NOMO-1 treated with DMSO at 0.1 percent for 48 hours (cell line): ENCODE measurements around the gene MEF2A.
"Not testable (repeated sequence)": the region's sequence is repeated elsewhere in the genome, so short reads cannot be mapped to it uniquely, and the experiment has no call there.

ENCODE experiments used
- DNase-seq: peaks from one replicate; lab custom pipeline; 2025; ENCODE audit not compliant: unreplicated experiment; lab: John Stamatoyannopoulos, UW

The MEF2A gene

DNA sequence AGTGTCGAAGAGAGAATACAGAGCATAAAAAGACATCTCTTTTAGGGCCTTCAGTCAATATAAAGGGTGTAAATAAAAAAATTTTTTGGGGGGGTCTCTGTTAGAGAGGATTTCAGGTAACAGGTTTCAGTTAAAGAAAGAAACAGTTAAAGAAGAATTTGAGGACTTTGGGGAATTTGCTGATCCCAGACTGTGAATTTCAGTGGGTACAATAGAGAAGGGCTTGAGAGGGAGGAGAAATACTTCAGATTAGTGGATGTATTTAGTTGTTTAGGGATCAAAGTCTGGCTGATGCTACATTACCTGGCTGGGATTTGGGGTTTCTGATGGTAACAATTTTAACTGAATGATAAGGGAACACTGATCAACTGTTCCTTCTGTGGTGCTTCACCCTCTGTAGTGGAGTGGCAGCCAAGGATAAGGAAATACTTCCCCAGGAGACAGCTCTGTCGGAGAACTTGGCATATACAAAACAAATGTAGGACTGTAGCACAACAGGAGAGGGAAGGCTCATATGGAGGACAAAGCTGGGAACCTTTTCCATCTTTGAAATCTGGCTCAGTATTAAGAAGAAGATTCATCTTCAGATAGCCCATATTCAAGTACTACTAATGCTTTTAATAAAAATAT, 79.2 kb downstream of the MEF2A start:
- no peak for DNase-seq

DNA sequence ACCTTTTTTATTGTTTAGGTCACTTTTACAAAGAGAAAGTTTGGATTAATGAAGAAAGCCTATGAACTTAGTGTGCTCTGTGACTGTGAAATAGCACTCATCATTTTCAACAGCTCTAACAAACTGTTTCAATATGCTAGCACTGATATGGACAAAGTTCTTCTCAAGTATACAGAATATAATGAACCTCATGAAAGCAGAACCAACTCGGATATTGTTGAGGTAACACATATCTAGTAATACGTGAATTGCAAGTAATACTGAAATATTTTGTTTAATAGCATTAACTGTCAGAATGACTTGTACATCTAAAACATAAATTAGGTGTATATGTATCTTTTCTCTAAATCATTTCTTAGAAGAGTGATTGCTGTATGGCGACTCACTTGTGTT, 79.8 kb downstream of the MEF2A start:
- no peak for DNase-seq

DNA sequence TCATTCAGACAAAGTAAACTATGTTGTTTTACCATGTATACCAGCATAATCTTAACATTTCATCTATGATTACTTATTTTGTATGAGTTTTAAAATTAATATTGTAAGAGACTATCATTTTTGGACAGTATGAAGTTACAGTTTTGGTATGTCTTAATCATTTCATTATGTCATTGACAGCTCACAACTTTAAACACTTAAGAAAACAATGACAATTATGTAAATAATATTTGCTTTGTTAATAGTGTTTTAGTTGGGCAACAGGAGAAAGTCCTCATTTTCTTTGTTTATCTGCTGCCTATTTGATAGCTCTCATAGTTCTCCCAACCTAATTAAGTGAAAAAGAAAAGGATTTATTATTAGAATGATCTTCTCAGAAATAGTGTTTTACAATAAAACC, 80.2 kb downstream of the MEF2A start:
- no peak for DNase-seq

DNA sequence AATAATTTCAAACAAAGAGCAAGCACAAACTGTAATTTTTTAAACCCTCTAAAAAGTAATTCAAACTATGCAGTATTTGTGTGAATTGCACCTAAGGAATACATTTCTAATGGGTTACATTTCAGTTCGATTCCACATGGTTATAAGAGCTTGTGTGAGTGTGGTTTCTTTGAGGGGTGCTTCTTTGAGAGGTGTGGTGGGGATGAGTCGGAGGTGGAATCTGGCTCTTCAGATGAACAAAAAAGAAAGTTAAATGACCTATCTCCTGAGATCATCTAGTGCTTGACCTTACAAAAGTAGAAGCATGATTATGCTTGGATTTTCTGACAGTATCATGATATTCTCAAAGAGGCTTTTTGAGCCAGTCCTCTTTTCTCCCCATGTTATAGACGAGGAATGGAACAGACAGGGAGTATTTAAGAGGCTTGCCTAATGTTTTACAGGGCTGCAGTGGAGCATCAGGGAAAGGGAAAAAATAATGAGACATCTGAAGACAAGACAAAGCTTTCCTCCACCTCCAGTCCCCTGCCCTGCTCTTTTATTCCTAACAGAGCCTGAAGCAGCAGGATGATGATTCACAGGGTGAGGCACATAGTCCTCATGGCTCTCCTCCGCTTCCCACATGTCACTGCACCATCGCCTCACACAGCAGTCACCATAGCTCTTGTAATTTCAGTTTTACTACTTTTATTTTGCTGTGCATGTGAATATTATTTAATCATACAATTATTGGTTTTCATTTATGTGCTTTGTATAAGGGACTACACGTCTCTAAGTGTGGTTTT, 85.4 kb downstream of the MEF2A start:
- DNase-seq: no peak

DNA sequence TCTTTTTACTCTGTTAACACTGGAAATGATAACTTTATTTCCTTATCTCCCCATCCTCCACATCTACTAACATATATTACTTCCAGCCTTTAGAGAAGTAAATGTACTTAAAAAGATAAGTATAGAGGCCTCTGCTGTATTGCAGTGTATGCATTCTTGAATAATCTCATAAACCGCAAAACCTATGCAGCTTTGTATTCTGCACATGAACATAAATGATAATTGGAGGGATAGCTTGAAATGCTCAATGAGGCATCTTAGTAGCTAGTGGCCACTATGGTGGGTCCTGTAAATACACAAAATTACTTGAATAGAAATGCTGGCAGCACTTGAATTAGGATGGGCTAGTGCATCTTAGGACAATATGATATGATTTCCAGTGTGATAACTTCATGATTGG, 90.4 kb downstream of the MEF2A start:
- no peak for DNase-seq

DNA sequence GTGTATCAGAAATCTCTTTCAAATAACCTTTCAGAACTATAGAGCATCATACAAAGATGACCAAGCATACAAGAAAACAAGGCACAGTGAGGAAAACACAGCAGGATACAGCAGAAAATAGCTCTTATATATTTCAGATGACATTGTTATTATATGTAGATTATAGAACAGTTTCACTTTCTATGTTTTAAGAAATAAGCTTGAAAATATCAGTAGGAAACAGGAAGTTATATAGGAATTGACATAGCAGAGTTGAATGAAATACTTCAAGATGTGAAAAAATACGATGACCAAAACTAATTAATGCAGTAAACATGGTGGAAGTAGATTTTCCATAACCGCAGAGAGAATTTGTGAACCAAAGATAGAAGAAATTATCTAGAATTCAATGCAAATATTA, 92.2 kb downstream of the MEF2A start:
- peak; percentile 39 for DNase-seq

DNA sequence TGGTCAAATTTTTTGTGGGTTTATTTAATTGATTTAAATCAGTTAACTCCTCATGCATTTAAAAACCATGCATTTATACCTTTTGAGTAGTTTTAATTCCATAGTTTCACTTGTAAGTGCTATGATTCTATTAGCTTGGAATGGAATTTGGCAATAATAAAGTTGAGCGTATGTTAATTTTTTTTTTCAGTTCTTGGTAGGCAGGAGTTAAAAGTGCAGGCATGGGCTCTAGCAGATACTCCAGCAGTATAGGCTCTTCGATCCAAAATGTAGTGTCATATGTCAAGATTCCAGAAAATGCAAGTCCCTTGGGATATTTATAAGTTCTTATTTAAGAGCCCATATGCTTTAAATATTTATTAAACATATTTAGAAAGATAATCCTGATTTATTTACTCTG, 97.1 kb downstream of the MEF2A start:
- no peak for DNase-seq

DNA sequence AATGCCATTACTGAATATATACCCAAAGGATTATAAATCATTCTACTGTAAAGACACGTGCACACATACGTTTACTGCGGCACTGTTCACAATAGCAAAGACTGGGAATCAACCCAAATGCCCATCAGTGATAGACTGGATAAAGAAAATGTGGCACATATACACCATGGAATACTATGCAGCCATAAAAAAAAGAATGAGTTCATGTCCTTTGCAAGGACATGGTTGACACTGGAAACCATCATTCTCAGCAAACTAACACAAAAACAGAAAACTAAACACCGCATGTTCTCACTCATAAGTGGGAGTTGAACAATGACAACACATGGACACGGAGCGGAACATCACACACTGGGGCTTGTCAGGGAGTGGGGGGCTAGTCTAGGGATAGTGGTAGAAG, 100.3 kb downstream of the MEF2A start:
- not testable (repeated sequence) for DNase-seq

DNA sequence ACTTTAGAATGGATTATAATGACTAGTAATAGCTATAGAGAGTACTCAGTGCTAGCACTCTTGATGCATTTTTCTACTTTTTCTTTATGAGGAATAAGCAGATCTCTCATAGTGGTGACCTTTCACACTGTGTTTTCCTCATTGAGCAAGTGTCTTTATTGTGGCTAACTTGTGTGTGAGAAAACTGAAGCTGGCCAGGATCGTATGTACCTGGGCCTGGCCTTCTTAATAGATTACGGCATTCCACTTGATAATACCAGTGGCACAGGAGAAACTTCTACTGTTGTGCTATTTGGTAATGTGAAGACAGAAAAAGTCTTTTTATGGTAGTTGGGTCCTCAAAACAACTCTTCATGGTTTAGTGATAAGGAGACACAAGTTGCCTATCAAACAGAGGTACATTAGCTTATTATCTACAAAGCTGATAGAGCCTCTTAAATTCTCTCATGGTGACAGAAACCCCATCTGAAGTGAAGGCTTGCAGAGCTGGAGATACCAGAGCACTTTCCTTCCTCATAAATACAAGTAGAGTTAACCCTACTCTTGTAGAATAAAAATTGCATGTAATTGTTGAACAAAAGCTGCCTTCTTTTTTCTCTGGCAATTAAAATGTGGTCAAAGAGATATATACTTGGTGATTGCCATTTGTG, 102.9 kb downstream of the MEF2A start:
- no peak for DNase-seq

DNA sequence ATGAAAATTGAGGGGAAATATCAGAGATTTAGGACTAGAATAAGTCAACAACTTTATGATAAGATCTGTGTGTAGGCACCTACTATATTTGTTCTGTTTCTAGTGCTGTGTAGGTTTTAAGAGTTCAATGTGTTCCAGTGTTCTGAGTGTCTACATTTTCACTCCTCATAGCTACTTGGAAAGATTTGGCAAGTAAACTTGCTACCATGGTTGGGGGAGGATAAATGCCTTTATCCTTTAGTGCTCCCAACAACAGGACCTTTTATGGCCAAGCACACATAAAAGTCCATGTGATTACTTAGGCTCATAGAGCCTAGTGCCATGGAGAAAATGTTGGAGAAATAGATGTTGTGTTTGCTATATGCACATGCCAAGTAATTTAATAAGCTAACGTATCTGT, 103.5 kb downstream of the MEF2A start:
- no peak for DNase-seq

DNA sequence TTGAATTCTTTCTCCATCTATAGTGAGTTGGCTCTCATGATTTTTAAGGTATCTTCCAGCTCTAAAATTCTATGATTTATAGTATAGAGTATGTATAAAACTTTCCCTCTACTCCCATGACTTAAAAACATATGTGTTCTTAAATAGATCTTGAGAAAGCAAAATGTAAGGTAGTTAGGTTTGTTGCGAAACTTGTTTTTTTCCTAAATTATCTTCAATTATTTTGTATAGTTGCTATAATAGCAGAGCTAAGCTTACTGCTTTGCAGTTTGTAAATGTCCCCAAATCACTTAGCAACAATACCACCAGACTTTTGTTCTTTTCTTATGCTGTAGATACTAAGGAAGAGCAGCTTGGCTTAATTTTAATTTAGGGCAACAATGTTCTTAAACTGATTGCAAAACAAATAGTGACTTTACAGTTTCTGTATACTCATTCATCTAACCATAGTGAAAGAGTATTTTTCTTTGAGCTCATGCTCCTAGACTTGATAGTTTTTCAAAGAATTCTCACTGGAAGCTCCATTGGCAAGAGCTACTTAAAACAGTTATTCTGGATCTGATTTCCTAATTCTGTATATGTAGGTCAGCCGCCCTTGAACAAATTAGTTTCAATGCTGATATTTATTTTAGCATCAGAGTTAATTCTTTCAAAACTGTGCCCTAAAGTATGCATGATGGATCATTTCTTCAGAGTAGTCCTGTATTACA, 106.3 kb downstream of the MEF2A start:
- no peak for DNase-seq

DNA sequence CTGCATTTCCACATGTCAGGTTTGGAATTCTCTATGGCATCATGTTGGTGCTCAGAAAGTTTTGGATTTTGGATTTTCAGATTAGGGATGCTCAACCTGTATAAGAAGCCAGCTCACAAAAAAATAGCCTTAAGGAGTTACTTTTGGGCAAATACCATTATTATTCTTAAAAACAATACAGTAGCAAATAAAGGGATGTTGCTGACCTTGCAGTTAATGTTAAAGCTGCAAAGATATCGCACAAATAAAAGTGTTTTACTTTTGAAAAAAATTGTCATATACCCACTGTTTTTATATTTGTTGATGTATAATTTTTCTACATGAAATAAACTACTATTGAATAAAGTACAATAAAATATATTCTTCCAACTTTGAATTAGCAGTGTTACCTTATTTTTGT, 107.3 kb downstream of the MEF2A start:
- no peak for DNase-seq

DNA sequence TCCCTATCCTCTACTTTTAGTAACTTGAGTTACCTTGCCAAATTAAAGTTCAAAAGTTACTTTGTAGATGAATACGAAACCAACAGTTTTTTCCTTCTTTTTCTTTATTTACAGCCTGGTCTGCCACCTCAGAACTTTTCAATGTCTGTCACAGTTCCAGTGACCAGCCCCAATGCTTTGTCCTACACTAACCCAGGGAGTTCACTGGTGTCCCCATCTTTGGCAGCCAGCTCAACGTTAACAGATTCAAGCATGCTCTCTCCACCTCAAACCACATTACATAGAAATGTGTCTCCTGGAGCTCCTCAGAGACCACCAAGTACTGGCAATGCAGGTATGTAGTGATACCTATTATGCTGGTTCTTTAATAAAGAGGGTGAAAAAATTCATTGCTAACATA, 108.5 kb downstream of the MEF2A start:
- DNase-seq: no peak

DNA sequence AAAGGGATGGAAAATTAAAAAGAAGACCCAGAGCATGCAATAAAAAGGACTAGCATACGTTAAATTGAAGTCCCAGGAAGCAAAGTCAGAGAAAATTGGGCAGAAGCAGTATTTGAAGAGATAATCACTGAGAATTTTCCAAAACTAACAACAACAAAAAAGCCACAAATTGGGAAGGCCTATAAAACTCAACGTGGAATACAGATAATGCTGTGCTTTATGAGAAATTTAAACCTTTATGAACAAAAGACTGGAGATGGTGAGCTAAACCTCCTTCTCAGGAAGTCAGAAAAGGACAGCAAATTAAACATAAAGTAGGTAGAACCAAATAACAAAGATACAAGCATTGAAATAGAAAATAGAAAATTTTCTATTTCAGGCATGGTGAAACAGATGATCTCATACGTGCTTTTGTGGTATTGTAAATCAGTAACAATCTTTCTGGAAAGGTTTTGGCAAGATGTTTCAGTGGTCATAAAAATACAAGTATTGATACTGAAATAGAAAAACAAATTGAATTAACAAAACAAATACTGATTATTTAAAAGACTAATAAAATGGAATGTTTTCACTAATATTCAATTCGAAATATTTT, 111.9 kb downstream of the MEF2A start:
- DNase-seq: no peak

DNA sequence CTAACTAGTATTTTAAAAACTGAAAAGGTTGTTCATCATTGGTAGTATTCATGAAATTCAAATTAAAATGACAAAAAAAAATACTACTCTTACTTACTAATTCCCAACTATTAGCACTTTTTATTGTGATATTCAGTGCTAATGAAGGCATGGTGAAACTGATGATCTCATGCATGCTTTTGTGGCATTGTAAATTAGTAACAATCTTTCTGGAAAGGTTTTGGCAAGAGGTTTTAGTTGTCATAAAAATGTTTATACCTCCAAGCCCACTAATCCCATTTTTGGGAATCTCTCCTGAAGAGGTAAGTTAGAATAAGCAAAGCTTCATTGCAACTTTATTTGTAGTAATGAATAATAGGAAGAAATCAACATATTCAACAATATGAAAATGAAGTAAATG, 114.5 kb downstream of the MEF2A start:
- no peak for DNase-seq

DNA sequence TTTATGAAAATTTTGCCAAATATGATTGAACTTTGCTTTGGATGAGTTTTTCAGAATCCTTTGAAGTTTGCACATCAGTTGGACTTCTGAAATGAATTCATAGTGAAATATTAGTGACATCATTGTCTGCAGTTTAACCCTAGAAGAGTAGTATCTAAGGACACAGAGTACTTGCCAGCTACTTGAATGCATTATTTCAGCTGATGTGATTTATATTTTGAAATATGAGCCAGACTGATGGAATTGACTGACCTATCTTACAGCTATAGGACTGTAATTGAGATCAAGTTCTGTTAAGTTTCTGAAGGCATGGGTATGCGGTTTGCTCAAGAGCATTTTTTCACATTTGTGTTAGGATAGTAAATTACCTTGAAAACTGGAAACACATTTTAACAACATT, 116.2 kb downstream of the MEF2A start:
- no peak for DNase-seq

DNA sequence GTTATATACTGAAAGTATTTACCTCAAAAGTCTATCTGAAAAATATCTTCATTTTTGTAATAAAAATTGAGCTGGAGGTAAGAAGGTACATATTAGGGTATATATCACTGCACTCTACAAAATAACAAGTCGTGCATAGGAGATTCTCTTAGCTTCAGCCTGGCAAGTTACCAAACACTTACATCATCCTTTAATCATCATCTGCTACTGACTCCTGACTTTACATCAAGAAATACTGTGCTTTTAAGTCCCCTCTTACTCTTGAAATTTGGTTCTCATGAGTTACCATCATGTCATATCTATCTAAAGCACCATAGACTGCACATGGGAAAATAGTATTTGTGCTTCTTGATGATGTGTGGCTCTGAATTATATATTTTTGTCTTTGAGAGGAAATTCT, 116.7 kb downstream of the MEF2A start:
- DNase-seq: no peak

DNA sequence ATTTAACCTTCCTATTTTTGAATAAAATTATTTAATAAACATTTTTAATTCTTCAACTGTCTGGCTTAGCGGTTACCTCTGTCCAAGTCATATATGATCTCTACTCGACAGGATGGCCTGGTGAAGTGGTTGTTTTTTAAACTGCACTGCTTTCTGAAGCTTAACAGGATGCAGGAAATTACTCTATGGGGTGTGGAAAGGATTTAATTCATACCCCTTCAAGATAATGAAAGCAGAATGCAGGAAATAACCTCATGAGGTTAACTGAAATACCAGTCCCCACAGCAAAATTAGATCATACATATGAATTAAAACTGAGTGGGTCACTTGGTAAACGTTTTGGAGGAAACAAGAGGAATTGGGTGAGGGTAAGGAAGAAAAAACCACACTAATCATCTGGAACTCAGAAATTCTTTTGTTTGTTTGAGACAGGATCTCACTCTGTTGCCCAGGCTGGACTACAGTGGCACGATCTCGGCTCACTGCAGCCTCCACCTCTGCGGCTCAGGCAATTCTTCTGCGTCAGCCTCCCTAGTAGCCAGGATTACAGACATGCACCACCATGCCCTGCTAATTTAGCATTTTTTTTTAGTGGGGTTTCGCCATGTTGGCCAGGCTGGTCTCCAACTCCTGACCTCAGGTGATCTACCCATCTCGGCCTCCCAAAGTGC, 117.4 kb downstream of the MEF2A start:
- no peak for DNase-seq

DNA sequence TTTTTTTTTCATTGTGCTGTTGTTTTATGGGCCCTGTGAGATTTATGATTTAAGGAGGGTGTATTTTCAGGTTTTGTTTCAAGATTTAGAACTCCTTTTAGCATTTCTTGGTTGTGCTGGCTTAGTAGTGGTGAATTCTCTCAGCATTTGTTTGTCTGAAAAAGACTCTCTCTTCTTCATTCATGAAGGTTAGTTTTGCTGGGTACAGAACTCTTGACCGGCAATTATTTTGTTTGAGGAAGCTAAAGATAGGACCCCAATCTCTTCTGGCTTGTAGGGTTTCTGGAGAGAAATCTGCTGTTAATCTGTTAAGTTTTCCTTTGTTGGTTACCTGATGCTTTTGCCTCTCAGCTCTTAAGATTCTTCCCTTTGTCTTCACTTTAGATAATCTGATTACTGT, 120.5 kb downstream of the MEF2A start:
- no peak for DNase-seq

DNA sequence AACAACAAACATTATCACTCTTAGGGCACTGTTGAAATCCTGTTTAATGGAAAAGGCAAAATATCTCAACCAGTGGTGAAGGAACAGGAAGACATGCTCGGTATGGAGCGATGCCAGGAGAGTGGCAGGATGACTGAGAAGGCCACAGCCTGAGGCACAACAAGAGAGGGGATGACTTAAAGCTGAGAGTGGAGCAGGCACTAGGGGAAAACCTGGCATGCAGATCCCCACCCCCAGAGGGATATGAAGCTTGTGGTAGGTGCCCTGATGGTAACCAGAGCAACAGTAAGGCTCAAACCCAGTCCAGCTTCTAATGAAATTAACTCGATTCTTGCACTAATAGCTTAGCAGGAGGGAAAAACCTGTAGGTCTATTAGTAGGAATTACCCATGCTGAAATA, 127.0 kb downstream of the MEF2A start:
- no peak for DNase-seq

DNA sequence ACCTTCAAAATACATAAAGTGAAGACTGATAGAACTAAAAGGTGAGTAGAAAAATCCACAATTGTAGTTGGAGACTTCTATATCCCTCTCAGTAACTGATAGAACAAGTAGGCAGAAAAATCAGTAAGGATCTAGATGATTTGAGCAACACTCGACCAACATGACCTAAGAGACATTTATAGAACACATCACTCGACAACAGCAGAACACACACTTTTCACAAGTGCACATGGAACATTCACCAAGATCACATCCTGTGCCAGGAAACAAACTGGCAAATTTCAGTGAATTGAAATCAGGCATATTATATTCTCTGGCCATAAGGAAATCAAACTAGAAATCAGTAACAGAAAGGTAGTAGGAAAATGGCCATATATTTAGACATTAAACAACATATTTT, 130.3 kb downstream of the MEF2A start:
- DNase-seq: no peak
